ENCODE measurements around the gene CYLD.

CYLD gene

GRCh38 chr16:50695017-50696000 is 46.6 kb upstream of the CYLD start:
- no peak for TF ChIP-seq CTCF (IDR thresholded peaks at IDR 0.05; ENCODE audit: poor library complexity, severe bottlenecking)
- DNase-seq (ENCODE audit: low spot score), result no peak
- Histone ChIP-seq H3K4me1 (ENCODE audit: insufficient read depth, poor library complexity, severe bottlenecking) (peaks cover 28% of the 10 kb centered on the region), H3K27ac (ENCODE audit: poor library complexity, severe bottlenecking) (no peak overlapping the region), H3K9me3 (ENCODE audit: severe bottlenecking) (no peaks in the 10 kb centered on the region), H3K4me3 (ENCODE audit: severe bottlenecking) (no peak overlapping the region), H3K27me3 (ENCODE audit: insufficient read depth, poor library complexity, severe bottlenecking) (no peaks in the 10 kb centered on the region), H3K36me3 (ENCODE audit: low read depth) (no peaks in the 10 kb centered on the region)
- no peak for ATAC-seq (ENCODE audit: low read depth)

- no peaks in the 10 kb centered on the region for H3K36me3 ChIP-seq (ENCODE audit: low read depth)
- ATAC-seq (ENCODE audit: low read depth) (no peak), DNase-seq (ENCODE audit: low spot score) (no peak)
- H3K4me1 ChIP-seq (ENCODE audit: insufficient read depth, poor library complexity, severe bottlenecking), result peaks cover 28% of the 10 kb centered on the region
- TF ChIP-seq CTCF (IDR thresholded peaks at IDR 0.05; ENCODE audit: poor library complexity, severe bottlenecking), result no peak
- H3K4me3 ChIP-seq (ENCODE audit: severe bottlenecking), result no peak overlapping the region
- peak overlapping the region; percentile 23 for H3K27ac ChIP-seq (ENCODE audit: poor library complexity, severe bottlenecking)
- H3K27me3 ChIP-seq (ENCODE audit: insufficient read depth, poor library complexity, severe bottlenecking), result no peaks in the 10 kb centered on the region
- H3K9me3 ChIP-seq (ENCODE audit: severe bottlenecking), result no peaks in the 10 kb centered on the region
Observed at GRCh38 chr16:50696126-50696525, 45.8 kb upstream of the CYLD start.

- no peaks in the 10 kb centered on the region for H3K36me3 ChIP-seq (ENCODE audit: low read depth)
- peaks cover 28% of the 10 kb centered on the region for H3K4me1 ChIP-seq (ENCODE audit: insufficient read depth, poor library complexity, severe bottlenecking)
- TF ChIP-seq CTCF (IDR thresholded peaks at IDR 0.05; ENCODE audit: poor library complexity, severe bottlenecking), result no peak
- ATAC-seq (ENCODE audit: low read depth) (peak; percentile 76), DNase-seq (ENCODE audit: low spot score) (peak; percentile 95)
- H3K4me3 ChIP-seq (ENCODE audit: severe bottlenecking), result no peak overlapping the region
- peak overlapping the region; percentile 23 for H3K27ac ChIP-seq (ENCODE audit: poor library complexity, severe bottlenecking)
- H3K9me3 ChIP-seq (ENCODE audit: severe bottlenecking), result no peaks in the 10 kb centered on the region
- H3K27me3 ChIP-seq (ENCODE audit: insufficient read depth, poor library complexity, severe bottlenecking), result no peaks in the 10 kb centered on the region
Observed at GRCh38 chr16:50696575-50697420, 45.1 kb upstream of the CYLD start.

- no peak overlapping the region for H3K4me3 ChIP-seq (ENCODE audit: severe bottlenecking)
- no peak for DNase-seq (ENCODE audit: low spot score)
- no peak for TF ChIP-seq CTCF (IDR thresholded peaks at IDR 0.05; ENCODE audit: poor library complexity, severe bottlenecking)
- no peak for ATAC-seq (ENCODE audit: low read depth)
- H3K27ac ChIP-seq (ENCODE audit: poor library complexity, severe bottlenecking), result peak overlapping the region; percentile 23
- H3K36me3 ChIP-seq (ENCODE audit: low read depth), result no peaks in the 10 kb centered on the region
- H3K27me3 ChIP-seq (ENCODE audit: insufficient read depth, poor library complexity, severe bottlenecking), result no peaks in the 10 kb centered on the region
- H3K4me1 ChIP-seq (ENCODE audit: insufficient read depth, poor library complexity, severe bottlenecking), result peaks cover 28% of the 10 kb centered on the region
- H3K9me3 ChIP-seq (ENCODE audit: severe bottlenecking), result no peaks in the 10 kb centered on the region
Observed at GRCh38 chr16:50697421-50697715, 44.5 kb upstream of the CYLD start.

All from RWPE2 (cell line).